Testis (tissue), 3 donors: ENCODE results near the gene AIG1. TPM values are rescaled to one million over a fixed set of nuclear protein-coding genes. Genes with fewer than 3 reads are reported as not detected.

Experiments used
- DNase-seq: peaks from one replicate; pipeline ENCODE4 v3.0.0-alpha.2; 2019
- H3K27ac ChIP-seq, 2 donors: fragments of 200-600 bp; sonication (generic); one replicate each; pipeline ENCODE4 v1.5.1; 2019
- H3K27me3 ChIP-seq: fragments of 200-600 bp; sonication (generic); one replicate; pipeline ENCODE4 v1.5.1; 2019
- H3K36me3 ChIP-seq: fragments of 200-600 bp; sonication (generic); one replicate; pipeline ENCODE4 v1.5.1; 2017; ENCODE audit warnings: low read depth; ENCODE audit errors: missing control alignments
- H3K4me1 ChIP-seq: fragments of 200-600 bp; sonication (generic); one replicate; pipeline ENCODE4 v1.5.1; 2019
- H3K4me3 ChIP-seq, 2 donors: fragments of 200-600 bp; sonication (generic); one replicate each; pipeline ENCODE4 v1.5.1; 2017 to 2019
- H3K9me3 ChIP-seq: fragments of 200-600 bp; sonication (generic); one replicate; pipeline ENCODE4 v1.5.1; 2017
- POLR2A ChIP-seq: fragments of 450-650 bp; IDR thresholded peaks from one replicate; pipeline ENCODE4 v1.6.1; 2017; ENCODE audit warnings: antibody characterized with exemption, mild to moderate bottlenecking, moderate library complexity
- WGBS, 2 donors: methylation state at CpG; one replicate each; pipeline ENCODE4 v1.1.5; 2018; 5-methylcytosine and 5-hydroxymethylcytosine counted together
- intact Hi-C: fragments of 100-400 bp; cut with DNase I; formaldehyde crosslinking; loops from one replicate; pipeline ENCODE4 v1.15.1; 2023; ENCODE audit warnings: low total_unique reads
- polyA plus RNA-seq: library from polyadenylated mRNA; stranded (reverse); fragments of 350-450 nt; fragmentation: Illumina TruSeq; extraction: RNeasy Lipid Tissue Mini Kit (QIAGEN cat#74804); gene quantifications from one replicate; pipeline ENCODE4 v1.2.3, GENCODE V29; 2014; ENCODE audit warnings: low read depth, low replicate concordance; ENCODE audit not compliant: insufficient read depth
- total RNA-seq, 2 donors: library from RNA; depleted of rRNA; stranded (reverse); fragments of >200 nt; gene quantifications; one replicate each; pipeline ENCODE4 v1.2.3, GENCODE V29; 2016
- TF ChIP-seq, protein P1 (sequence below), 3 experiments: fragments of 450-650 bp in 2 of 3; fragments of 200-600 bp in 1 of 3; sonication (generic) in 1 of 3; IDR thresholded peaks; one replicate each; pipeline ENCODE4 v1.5.1; 2016 to 2019; ENCODE audit warnings: antibody characterized with exemption in 3 of 3, mild to moderate bottlenecking in 2 of 3, moderate library complexity in 1 of 3

AIG1 gene
- total and polyA plus RNA-seq, 3 donors from 2014 or later, result 39.6 to 57.9 (median 50.7) TPM

- H3K27ac ChIP-seq, result peak overlapping the region in 1 of 2 donors; percentile 11
- no peaks in the 10 kb centered on the region for H3K9me3 ChIP-seq
- no peaks in the 10 kb centered on the region for H3K36me3 ChIP-seq
- peaks cover 10% of the 10 kb centered on the region for H3K4me1 ChIP-seq
- intact Hi-C loops, result no loop called here
- no peak for TF ChIP-seq POLR2A
- TF ChIP-seq, protein P1, sequence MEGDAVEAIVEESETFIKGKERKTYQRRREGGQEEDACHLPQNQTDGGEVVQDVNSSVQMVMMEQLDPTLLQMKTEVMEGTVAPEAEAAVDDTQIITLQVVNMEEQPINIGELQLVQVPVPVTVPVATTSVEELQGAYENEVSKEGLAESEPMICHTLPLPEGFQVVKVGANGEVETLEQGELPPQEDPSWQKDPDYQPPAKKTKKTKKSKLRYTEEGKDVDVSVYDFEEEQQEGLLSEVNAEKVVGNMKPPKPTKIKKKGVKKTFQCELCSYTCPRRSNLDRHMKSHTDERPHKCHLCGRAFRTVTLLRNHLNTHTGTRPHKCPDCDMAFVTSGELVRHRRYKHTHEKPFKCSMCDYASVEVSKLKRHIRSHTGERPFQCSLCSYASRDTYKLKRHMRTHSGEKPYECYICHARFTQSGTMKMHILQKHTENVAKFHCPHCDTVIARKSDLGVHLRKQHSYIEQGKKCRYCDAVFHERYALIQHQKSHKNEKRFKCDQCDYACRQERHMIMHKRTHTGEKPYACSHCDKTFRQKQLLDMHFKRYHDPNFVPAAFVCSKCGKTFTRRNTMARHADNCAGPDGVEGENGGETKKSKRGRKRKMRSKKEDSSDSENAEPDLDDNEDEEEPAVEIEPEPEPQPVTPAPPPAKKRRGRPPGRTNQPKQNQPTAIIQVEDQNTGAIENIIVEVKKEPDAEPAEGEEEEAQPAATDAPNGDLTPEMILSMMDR (IDR thresholded peaks at IDR 0.05), result no peak
- WGBS, 2 donors, result 49 to 53% methylated on average over 3 of the region's 3 CpGs
- H3K27me3 ChIP-seq, result no peaks in the 10 kb centered on the region
- H3K4me3 ChIP-seq, result no peak overlapping the region
- DNase-seq, result no peak
These were observed 1.1 kb downstream of the AIG1 start for GRCh38 chr6:143061597-143062385.

GRCh38 chr6:143062551-143062950, 1.9 kb downstream of the AIG1 start:
- no peak for TF ChIP-seq POLR2A
- TF ChIP-seq, protein P1 (IDR thresholded peaks at IDR 0.05), result no peak
- H3K4me1 ChIP-seq, result peaks cover 10% of the 10 kb centered on the region
- no peaks in the 10 kb centered on the region for H3K36me3 ChIP-seq
- no peaks in the 10 kb centered on the region for H3K27me3 ChIP-seq
- no peak for DNase-seq
- WGBS, 2 donors, result 86 to 89% methylated on average over 1 of the region's 1 CpG
- H3K27ac ChIP-seq, result no peak overlapping the region
- intact Hi-C loops, result no loop called here
- H3K4me3 ChIP-seq, result no peak overlapping the region
- no peaks in the 10 kb centered on the region for H3K9me3 ChIP-seq

- Histone ChIP-seq H3K4me1 (peaks cover 10% of the 10 kb centered on the region), H3K27me3 (no peaks in the 10 kb centered on the region), H3K36me3 (no peaks in the 10 kb centered on the region), H3K9me3 (no peaks in the 10 kb centered on the region), H3K27ac (no peak overlapping the region), H3K4me3 (no peak overlapping the region)
- no peak for TF ChIP-seq POLR2A
- TF ChIP-seq, protein P1 (IDR thresholded peaks at IDR 0.05), result no peak
- no peak for DNase-seq
- intact Hi-C loops, result no loop called here
These were observed 2.9 kb downstream of the AIG1 start for GRCh38 chr6:143063631-143064030.

- no peaks in the 10 kb centered on the region for H3K9me3 ChIP-seq
These were observed 3.6 kb downstream of the AIG1 start for GRCh38 chr6:143064271-143064670.

More at GRCh38 chr6:143064271-143064670, 3.6 kb downstream of the AIG1 start:
- H3K36me3 ChIP-seq, result no peaks in the 10 kb centered on the region
- TF ChIP-seq POLR2A, result no peak
- TF ChIP-seq, protein P1 (IDR thresholded peaks at IDR 0.05), result no peak
- intact Hi-C loops, result no loop called here
- 81 to 94% methylated on average over 1 of the region's 1 CpG for WGBS, 2 donors
- no peak overlapping the region for H3K4me3 ChIP-seq
- no peaks in the 10 kb centered on the region for H3K27me3 ChIP-seq
- H3K4me1 ChIP-seq, result peaks cover 10% of the 10 kb centered on the region
- H3K27ac ChIP-seq, result no peak overlapping the region
- no peak for DNase-seq
